ENCODE data around the gene BACE2. TPM values are rescaled to one million over a fixed set of nuclear protein-coding genes. Genes with fewer than 3 reads are reported as not detected.

Gene BACE2
- total RNA-seq, 1 experiment from 2014 or later: 23.2 TPM

- no peak for TF ChIP-seq JUND (IDR thresholded peaks at IDR 0.05)
- TF ChIP-seq, protein P1, sequence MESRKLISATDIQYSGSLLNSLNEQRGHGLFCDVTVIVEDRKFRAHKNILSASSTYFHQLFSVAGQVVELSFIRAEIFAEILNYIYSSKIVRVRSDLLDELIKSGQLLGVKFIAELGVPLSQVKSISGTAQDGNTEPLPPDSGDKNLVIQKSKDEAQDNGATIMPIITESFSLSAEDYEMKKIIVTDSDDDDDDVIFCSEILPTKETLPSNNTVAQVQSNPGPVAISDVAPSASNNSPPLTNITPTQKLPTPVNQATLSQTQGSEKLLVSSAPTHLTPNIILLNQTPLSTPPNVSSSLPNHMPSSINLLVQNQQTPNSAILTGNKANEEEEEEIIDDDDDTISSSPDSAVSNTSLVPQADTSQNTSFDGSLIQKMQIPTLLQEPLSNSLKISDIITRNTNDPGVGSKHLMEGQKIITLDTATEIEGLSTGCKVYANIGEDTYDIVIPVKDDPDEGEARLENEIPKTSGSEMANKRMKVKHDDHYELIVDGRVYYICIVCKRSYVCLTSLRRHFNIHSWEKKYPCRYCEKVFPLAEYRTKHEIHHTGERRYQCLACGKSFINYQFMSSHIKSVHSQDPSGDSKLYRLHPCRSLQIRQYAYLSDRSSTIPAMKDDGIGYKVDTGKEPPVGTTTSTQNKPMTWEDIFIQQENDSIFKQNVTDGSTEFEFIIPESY (IDR thresholded peaks at IDR 0.05; ENCODE audit: extremely low read depth, insufficient replicate concordance, low read length): no peak
- TF ChIP-seq CTCF (IDR thresholded peaks at IDR 0.05 in 2 of 3, conservative IDR thresholded peaks at IDR 0.05 in 1 of 3; ENCODE audit: borderline replicate concordance in 1 of 3, insufficient read depth in 1 of 3, low read depth in 2 of 3, low read length in 2 of 3): no peak
- TF ChIP-seq POLR2AphosphoS5 (IDR thresholded peaks at IDR 0.05; ENCODE audit: low read depth, low read length): no peak
- TF ChIP-seq MAX (IDR thresholded peaks at IDR 0.05): no peak
- TF ChIP-seq ZFX (IDR thresholded peaks at IDR 0.05): no peak
- no peak for TF ChIP-seq RAD21 (IDR thresholded peaks at IDR 0.05; ENCODE audit: low read depth)
- TF ChIP-seq CBX3 (IDR thresholded peaks at IDR 0.05; ENCODE audit: low read depth): no peak
- no peak for TF ChIP-seq FOSL1 (IDR thresholded peaks at IDR 0.05; ENCODE audit: low read depth)
- no peak for TF ChIP-seq SIN3A (IDR thresholded peaks at IDR 0.05; ENCODE audit: low read depth)
- no peak for TF ChIP-seq SRF (IDR thresholded peaks at IDR 0.05; ENCODE audit: low read depth)
- TF ChIP-seq EZH2phosphoT487 (IDR thresholded peaks at IDR 0.05; ENCODE audit: borderline replicate concordance): no peak
- TF ChIP-seq REST (IDR thresholded peaks at IDR 0.05; ENCODE audit: low read depth): no peak
- no peak for TF ChIP-seq ZNF274 (IDR thresholded peaks at IDR 0.05; ENCODE audit: low read depth, low read length)
- TF ChIP-seq, protein P2, sequence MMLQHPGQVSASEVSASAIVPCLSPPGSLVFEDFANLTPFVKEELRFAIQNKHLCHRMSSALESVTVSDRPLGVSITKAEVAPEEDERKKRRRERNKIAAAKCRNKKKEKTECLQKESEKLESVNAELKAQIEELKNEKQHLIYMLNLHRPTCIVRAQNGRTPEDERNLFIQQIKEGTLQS (IDR thresholded peaks at IDR 0.05): no peak
- H3K36me3 ChIP-seq (ENCODE audit: control insufficient read depth in 1 of 2, insufficient read depth in 2 of 2, low read length in 2 of 2): no peaks in the 10 kb centered on the region
- no peak overlapping the region for H3K27ac ChIP-seq (ENCODE audit: low read depth, low read length)
- no peak overlapping the region for H2AFZ ChIP-seq (ENCODE audit: low read depth, low read length, poor library complexity, severe bottlenecking)
- H4K20me1 ChIP-seq (ENCODE audit: insufficient read depth): no peaks in the 10 kb centered on the region
- H3K9ac ChIP-seq (ENCODE audit: low read length): no peak overlapping the region
- no peak for ATAC-seq
- CTCF ChIA-PET: no interaction called here
- peaks cover 3 to 6% of the 10 kb centered on the region in 2 experiments; a peak in 2 of 4 replicates for H3K9me3 ChIP-seq (ENCODE audit: control insufficient read depth in 1 of 2, insufficient read depth in 1 of 2, low read depth in 1 of 2, low read length in 2 of 2)
- POLR2A ChIA-PET: no interaction called here
- H3K4me1 ChIP-seq (ENCODE audit: control insufficient read depth in 1 of 2, insufficient read depth in 2 of 2, low read length in 2 of 2): peaks cover 0 to 16% of the 10 kb centered on the region in 2 experiments; a peak in 2 of 4 replicates
- RAD21 ChIA-PET (ENCODE audit: low non-redundant PET in 1 of 2, low total read pairs in 2 of 2, uncharacterized antibody in 2 of 2, unreplicated experiment in 2 of 2): no interaction called here
- no TSS peak for BruUV-seq (replicated peaks)
- intact Hi-C loops (cut with micrococcal nuclease): no loop called here
- DNase-seq (ENCODE audit: low read depth, low spot score): no peak
- H3K27me3 ChIP-seq (ENCODE audit: insufficient read depth, low read length): no peaks in the 10 kb centered on the region
- no peaks in the 10 kb centered on the region for H3K79me2 ChIP-seq (ENCODE audit: insufficient read depth, low read length)
- no peaks in the 10 kb centered on the region for H3K9me2 ChIP-seq (ENCODE audit: insufficient read depth)
- no peak overlapping the region for H3K4me3 ChIP-seq (replicated peaks in 1 of 2; ENCODE audit: low read depth in 1 of 2, low read length in 2 of 2)
- H3K4me2 ChIP-seq (ENCODE audit: low read length): no peak overlapping the region
Measured at GRCh38 chr21:41163091-41163490, 4.9 kb upstream of the BACE2 start.

Data from HCT116 (cell line).